NCI-H510A treated with DMSO at 0.1 percent for 48 hours (cell line): ENCODE data around the gene PPP4R4.

Experiments
- DNase-seq: peaks from one replicate; lab custom pipeline; 2025; lab: John Stamatoyannopoulos, UW

The PPP4R4 gene

GRCh38 chr14:94173885-94174603 lies at the start of gene PPP4R4:
PPP4R4 (plus strand) TSS chr14:94174322; CDS start chr14:94174466, 144 bp downstream.
- peak; percentile 85 for DNase-seq

GRCh38 chr14:94124582-94125377 lies 49.3 kb upstream of the PPP4R4 start:
- no peak for DNase-seq

GRCh38 chr14:94125659-94126418 lies 48.3 kb upstream of the PPP4R4 start:
- DNase-seq, result no peak

- DNase-seq, result no peak
These were observed 47.8 kb upstream of the PPP4R4 start for GRCh38 chr14:94126419-94126677.

- no peak for DNase-seq
These were observed 47.3 kb upstream of the PPP4R4 start for GRCh38 chr14:94126800-94127199.

- DNase-seq, result no peak
These were observed 46.8 kb upstream of the PPP4R4 start for GRCh38 chr14:94127330-94127729.

GRCh38 chr14:94128216-94128839 lies 45.8 kb upstream of the PPP4R4 start:
- no peak for DNase-seq

- DNase-seq, result peak; percentile 86
These were observed 44.9 kb upstream of the PPP4R4 start, which contains the start of gene IFI27L2 for GRCh38 chr14:94129111-94129757. IFI27L2 (minus strand) TSS chr14:94129604; CDS start chr14:94129564, 40 bp downstream.

GRCh38 chr14:94129758-94130414 lies 44.2 kb upstream of the PPP4R4 start:
- DNase-seq, result peak; percentile 51

- DNase-seq, result peak; percentile 59
These were observed 41.7 kb upstream of the PPP4R4 start for GRCh38 chr14:94132285-94132887.

- DNase-seq, result no peak
These were observed 38.6 kb upstream of the PPP4R4 start for GRCh38 chr14:94135476-94135875.

GRCh38 chr14:94136575-94137331 lies 37.4 kb upstream of the PPP4R4 start:
- DNase-seq, result peak; percentile 75

GRCh38 chr14:94138251-94138650 lies 35.9 kb upstream of the PPP4R4 start:
- DNase-seq, result no peak

GRCh38 chr14:94139006-94139405 lies 35.1 kb upstream of the PPP4R4 start:
- DNase-seq, result no peak

GRCh38 chr14:94139421-94139820 lies 34.7 kb upstream of the PPP4R4 start:
- no peak for DNase-seq

- DNase-seq, result no peak
These were observed 31.9 kb upstream of the PPP4R4 start for GRCh38 chr14:94142247-94142646.

- no peak for DNase-seq
These were observed 31.3 kb upstream of the PPP4R4 start for GRCh38 chr14:94142836-94143235.

- no peak for DNase-seq
These were observed 30.9 kb upstream of the PPP4R4 start for GRCh38 chr14:94143239-94143638.

GRCh38 chr14:94143711-94144110 lies 30.4 kb upstream of the PPP4R4 start:
- no peak for DNase-seq

- DNase-seq, result no peak
These were observed 29.4 kb upstream of the PPP4R4 start for GRCh38 chr14:94144765-94145164.
